AG04449 (cell line): Measurements from ENCODE around the gene PCK2.

Experiments
- CTCF ChIA-PET: fragments of 350-600 bp; formaldehyde crosslinking; extraction: SDS; loops from one replicate; lab custom pipeline; 2021; ENCODE audit warnings: antibody characterized with exemption; lab: Yijun Ruan, JAX
- POLR2A ChIA-PET: fragments of 400-600, 350-600 bp; formaldehyde crosslinking; extraction: SDS; loops from one replicate; lab custom pipeline; 2020; ENCODE audit warnings: antibody characterized with exemption, inconsistent platforms; lab: Yijun Ruan, JAX
- DNase-seq: peaks from one replicate; pipeline ENCODE4 v3.0.0-alpha.2; 2010; ENCODE audit warnings: low read depth, low spot score
- H3K4me3 ChIP-seq: 2 replicates; pipeline ENCODE4 v1.5.1; 2011; ENCODE audit warnings: low read depth, mild to moderate bottlenecking, control low read depth, low read length
- TF ChIP-seq, protein P1 (sequence below): IDR thresholded peaks from one replicate; pipeline ENCODE4 v1.5.1; 2011; ENCODE audit warnings: mild to moderate bottlenecking, moderate library complexity, low read length, control low read depth, inconsistent platforms; ENCODE audit not compliant: insufficient read depth; ENCODE audit errors: missing control alignments

The PCK2 gene

DNA sequence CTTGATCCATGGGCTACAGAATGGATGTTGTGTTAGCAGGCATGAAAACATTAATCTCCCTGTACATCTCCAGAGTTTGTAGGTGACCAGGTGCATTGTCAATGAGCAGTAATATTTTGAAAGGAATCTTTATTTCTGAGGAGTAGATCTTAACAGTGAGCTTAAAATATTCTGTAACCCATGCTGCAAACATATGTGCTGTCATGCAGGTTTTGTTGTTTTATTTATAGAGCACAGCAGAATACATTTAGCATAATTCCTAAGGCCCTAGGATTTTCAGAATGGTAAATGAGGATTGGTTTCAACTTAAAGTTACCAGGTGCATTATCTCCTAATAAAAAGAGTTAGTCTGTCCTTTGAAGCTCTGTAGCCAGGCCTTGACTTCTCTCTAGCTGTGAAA, 32.8 kb downstream of the PCK2 start:
- H3K4me3 ChIP-seq, result no peak overlapping the region
- TF ChIP-seq, protein P1, sequence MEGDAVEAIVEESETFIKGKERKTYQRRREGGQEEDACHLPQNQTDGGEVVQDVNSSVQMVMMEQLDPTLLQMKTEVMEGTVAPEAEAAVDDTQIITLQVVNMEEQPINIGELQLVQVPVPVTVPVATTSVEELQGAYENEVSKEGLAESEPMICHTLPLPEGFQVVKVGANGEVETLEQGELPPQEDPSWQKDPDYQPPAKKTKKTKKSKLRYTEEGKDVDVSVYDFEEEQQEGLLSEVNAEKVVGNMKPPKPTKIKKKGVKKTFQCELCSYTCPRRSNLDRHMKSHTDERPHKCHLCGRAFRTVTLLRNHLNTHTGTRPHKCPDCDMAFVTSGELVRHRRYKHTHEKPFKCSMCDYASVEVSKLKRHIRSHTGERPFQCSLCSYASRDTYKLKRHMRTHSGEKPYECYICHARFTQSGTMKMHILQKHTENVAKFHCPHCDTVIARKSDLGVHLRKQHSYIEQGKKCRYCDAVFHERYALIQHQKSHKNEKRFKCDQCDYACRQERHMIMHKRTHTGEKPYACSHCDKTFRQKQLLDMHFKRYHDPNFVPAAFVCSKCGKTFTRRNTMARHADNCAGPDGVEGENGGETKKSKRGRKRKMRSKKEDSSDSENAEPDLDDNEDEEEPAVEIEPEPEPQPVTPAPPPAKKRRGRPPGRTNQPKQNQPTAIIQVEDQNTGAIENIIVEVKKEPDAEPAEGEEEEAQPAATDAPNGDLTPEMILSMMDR, result no peak
- ChIA-PET POLR2A (interaction anchor here (1.0 kb wide), 1 partner anchor 9 kb away, joined by 3 read pairs; the partner anchor contains the start of gene PSME1), CTCF (interaction anchor here (0.9 to 2.3 kb wide), 7 partner anchors 11 to 180 kb away, joined by 3 to 9 read pairs (median 3); partner anchors contain the start of genes EMC9 and IRF9)
- DNase-seq, result no peak

DNA sequence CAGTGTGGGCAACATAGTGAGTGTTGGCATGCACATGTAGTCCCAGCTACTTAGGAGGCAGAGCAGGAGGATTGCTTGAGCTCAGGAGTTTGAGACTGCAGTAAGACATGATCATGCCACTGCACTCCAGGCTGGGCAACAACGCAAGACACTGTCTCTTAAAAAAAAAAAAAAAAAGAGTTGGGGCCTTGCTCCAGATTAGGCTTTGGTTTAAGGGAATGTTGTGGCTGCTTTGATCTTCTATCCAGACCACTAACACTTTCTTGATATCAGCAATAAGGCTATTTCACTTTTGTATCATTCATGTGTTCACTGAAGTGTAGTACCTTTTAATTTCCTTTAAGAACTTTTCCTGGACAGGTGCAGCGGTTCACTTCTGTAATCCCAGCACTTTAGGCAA, 33.6 kb downstream of the PCK2 start:
- CTCF ChIA-PET, result interaction anchor here (0.9 to 2.3 kb wide), 6 partner anchors 12 to 70 kb away, joined by 3 to 9 read pairs (median 4); partner anchors contain the start of genes EMC9 and IRF9

DNA sequence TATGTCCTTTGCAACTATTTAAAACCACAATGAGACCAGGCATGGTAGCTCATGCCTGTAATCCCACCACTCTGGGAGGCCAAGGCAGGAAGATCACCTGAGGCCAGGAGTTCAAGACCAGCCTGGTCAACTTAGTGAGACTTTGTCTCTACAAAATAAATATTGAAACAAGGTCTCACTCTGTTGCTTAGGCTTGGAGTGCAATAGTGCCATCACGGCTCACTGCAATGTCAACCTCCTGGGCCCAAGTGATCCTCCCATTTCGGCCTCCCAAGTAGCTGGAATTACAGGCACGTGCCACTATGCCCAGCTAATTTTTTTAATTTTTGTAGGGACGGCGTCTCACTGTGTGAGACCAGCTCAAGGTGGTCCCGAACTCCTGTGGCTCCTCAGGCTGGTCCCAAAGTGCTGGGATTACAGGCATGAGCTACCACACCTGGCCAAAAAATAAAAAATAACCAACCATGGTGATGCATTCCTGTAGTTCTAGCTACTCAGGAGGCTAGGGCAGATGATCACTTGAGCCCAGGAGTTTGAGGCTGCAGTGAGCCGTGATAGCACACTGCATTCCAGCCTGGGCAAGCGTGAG, 35.4 kb downstream of the PCK2 start:
- ChIA-PET POLR2A (interaction anchor here (0.8 kb wide), 1 partner anchor 15 kb away, joined by 3 read pairs; the partner anchor contains the start of genes DCAF11 and NRL), CTCF (interaction anchor here (1.7 kb wide), 1 partner anchor 32 kb away, joined by 4 read pairs; the partner anchor contains the start of gene IRF9)
- TF ChIP-seq, protein P1, result no peak

More for the DNA sequence above, 33.6 kb downstream of the PCK2 start:
- POLR2A ChIA-PET, result interaction anchor here (1.0 kb wide), 1 partner anchor 8 kb away, joined by 3 read pairs; the partner anchor contains the start of gene PSME1
- no peak overlapping the region for H3K4me3 ChIP-seq
- TF ChIP-seq, protein P1, result no peak
- DNase-seq, result no peak

DNA sequence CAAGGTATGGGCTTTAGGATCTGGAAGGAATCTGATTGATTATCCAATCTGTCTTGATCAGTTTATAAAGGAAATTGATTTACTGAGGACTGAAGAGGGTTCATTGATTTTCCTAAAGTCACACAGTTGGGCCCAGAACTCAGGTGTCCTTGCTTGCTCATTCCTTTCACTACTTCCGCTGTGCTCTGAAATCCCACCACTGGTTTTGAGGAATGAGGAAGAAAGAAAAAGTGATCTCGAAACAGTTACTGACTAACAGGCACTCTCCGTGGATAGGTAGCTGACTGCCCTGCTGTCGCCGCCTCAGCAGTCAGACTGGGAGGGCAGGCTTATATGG, 36.2 kb downstream of the PCK2 start, which contains the start of gene FITM1:
TSS of gene FITM1 (plus strand) at position 280 of the 337 bp plus-strand sequence. CDS start 905 bp downstream, outside the sequence.
- no peak for DNase-seq
- CTCF ChIA-PET, result no interaction called here
- POLR2A ChIA-PET, result no interaction called here
- H3K4me3 ChIP-seq, result no peak within 1 kb of the TSS
- TF ChIP-seq, protein P1, result no peak

More for the DNA sequence above, 35.4 kb downstream of the PCK2 start:
- DNase-seq, result no peak
- H3K4me3 ChIP-seq, result no peak overlapping the region

DNA sequence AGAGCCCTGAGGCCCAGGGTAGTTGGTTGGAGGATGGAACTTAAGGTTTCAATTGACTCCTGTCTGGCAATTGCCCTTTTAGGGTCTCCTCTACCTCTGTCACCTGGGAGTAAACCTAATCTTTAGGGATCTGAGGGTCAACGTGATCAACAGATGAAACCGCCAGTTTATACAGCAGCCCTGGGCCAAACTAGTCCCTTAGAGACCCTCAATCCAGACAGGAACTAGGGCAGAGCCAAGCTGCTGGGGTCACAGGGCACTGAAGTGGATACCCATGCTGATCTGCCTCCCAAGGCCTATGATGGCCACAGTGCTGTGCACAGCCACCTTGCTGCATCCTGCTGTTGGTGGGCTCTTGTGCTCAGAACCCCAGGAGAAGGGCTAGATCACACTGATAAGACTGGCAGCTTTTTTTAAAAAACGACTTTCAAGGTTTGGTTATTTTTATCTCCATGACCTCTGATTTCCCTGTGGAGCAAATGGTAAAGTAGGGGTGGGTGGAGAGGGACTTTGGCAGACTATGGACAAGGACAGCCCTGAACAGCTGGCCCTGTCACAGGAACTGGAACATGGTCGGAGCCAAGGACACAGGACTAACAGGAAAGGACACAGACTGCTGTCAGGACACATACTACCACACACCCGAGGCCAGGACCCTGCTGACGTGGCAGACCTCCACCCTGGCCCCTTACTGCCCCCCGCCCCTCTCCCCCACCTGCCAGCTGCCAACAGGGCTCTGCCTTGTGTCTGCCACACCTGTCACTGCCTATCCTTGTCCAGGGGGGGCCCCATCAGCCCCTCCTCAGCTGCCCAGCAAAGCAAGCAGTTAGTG, 36.8 kb downstream of the PCK2 start:
- TF ChIP-seq, protein P1, result no peak
- no peak overlapping the region for H3K4me3 ChIP-seq
- no peak for DNase-seq
- ChIA-PET POLR2A (no interaction called here), CTCF (interaction anchor here (0.9 to 1.6 kb wide), 2 partner anchors 15 to 41 kb away, joined by 3 read pairs; no protein-coding TSS in a partner anchor)
